Measurements from ENCODE around the gene ACYP2.
"Not testable (repeated sequence)": the region's sequence is repeated elsewhere in the genome, so short reads cannot be mapped to it uniquely, and the experiment has no call there.

The ACYP2 gene

GRCh38 chr2:54279385-54279784, 164.0 kb downstream of the ACYP2 start:
- DNase-seq: no peak

DNA sequence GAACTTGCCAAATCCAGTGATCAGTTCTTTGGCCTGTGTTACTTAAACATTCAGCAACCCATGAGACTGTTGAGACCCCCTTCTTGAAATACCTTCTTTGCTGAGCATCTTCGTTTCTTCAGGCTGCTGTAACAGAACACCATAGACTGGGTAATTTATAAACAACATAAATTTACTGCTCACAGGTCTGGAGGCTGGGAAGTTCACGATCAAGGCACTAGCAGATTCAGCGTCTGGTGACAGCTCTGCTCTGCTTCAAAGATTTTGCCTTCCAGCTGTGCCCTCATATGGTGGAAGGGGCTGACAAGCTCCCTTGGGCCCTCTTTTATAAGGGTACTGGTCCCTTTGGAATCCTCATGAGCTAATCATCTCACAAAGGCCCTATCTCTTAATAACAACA, 169.4 kb downstream of the ACYP2 start:
- DNase-seq: no peak

DNA sequence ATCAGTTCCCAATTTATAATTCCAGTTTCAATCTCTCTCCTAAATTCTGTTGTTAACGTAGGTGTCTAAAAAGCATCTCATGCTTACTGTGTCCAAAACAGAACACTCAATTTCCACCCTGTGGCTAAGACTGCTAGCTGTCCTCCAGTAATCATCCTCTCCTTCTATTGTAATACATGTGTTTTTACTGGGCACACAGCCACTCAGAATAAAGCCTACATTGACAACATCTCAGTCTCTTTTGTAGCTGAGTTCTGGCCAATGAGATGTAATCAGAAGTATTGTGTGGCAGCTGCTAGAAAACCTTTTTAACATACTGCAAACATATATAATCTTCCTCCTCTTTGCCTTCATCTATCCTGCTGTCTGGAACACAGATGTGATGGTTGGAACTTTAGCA, 170.0 kb downstream of the ACYP2 start:
- no peak for DNase-seq

DNA sequence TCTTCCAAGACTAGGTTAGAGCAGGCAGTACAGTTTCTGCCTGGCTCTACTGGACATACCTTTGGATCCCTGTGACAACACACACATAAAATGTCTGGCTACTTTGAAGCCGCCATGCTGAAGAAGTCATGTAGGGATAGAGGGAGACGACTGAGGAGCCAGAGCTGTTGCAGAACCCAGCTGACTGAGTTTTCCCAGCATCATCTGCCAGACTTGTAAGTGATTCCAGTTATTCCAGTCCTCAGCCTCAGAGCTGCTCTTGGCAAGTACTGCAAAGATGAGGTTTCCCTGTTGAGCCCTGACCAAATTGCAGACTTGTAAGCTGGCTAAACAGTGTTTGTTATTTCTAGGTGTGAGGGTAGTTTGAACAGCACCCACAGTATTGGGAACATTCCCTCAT, 172.1 kb downstream of the ACYP2 start:
- no peak for DNase-seq

DNA sequence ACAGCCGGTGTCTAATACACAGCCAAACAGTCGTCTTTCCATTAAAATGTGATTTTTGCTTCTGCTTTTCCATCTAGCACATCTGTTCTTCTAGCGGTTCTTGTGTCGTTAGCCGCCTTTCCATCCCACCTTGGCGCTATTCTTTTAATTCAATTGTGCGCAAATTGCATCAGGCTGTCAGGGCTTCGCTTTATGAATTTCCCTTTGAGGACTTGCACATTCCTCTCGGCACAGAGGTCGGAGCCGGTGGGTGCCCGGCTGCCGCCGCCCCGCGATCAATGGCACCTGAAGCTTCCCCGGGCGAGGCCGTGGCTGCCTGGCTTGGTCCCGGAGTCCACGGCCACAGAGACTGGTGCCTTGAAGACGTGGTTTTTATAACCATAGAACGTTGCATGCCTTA, 174.5 kb downstream of the ACYP2 start:
- no peak for DNase-seq

DNA sequence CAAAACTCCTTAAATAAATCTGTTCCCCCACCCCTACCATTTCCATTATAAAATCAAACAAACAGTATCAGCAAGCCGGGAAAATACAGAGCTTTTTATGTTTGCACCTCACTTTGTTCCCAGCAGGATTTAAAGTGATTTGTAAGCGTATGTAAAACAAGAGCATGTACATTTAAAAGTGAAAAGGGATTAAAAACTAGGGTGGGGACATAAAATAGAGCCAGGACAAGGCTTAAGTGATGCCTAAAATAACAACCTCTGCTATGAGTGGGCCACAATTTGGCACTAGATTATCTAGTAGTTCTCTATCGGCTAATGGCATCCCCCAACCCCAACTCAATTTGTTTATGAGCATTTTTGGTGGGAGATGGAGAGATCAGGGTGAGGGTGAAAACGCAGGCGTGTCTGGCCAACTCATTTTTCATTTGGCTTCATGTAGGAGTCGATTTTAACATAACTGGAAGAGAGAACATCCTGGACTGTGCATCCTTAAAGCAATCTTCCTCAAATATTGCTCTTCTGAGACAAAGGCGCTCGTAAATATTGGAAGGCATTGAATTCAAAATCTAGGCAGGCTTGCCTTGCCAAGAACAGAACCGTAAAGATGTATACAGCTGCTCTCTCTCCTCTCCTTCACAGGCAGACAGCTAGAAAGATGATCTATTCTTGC, 175.1 kb downstream of the ACYP2 start:
- DNase-seq: no peak

GRCh38 chr2:54294665-54295064, 179.2 kb downstream of the ACYP2 start:
- DNase-seq: not testable (repeated sequence)

GRCh38 chr2:54295911-54296310, 180.5 kb downstream of the ACYP2 start:
- no peak for DNase-seq

GRCh38 chr2:54298514-54298913, 183.1 kb downstream of the ACYP2 start:
- DNase-seq: no peak

DNA sequence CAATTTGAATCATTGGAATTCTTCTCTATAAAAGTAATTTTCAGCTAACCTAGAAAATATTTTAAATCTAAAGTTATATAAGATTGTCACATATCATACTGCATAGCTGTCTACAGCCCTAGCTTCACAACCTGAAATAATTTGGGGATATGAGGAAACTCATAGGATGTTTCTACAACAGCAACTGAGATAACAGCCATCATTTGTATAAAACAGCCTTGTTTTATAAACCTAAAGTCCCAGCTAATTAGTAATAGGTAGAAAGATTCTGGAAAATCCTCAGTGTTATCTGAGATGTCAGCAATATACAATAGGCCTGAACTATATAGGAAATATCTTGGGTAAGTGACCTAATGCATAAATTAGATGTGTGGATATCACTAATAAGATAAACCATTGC, 188.2 kb downstream of the ACYP2 start:
- no peak for DNase-seq

GRCh38 chr2:54306556-54306955, 191.1 kb downstream of the ACYP2 start:
- DNase-seq: no peak

GRCh38 chr2:54308186-54308585, 192.8 kb downstream of the ACYP2 start:
- no peak for DNase-seq

DNA sequence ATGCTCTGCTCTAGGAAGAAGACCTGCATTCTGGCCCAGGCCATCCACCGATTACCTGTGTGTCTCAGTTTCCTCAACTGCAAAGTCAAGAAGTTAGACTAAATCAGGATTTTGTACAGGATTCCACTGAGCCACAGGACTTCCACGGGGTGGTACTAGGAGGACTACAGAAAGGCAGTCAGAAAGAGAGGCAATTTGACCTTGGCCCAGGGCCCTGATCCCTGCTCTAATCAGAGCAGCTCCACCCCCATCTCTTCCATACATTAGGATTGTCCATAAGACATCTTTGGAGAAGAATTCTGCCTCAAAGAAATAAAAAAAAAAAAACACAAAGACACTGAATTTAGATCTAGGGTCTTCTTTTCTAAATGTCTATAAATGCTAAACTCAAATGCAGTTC, 193.4 kb downstream of the ACYP2 start:
- DNase-seq: no peak

- no peak for DNase-seq
These were observed 194.9 kb downstream of the ACYP2 start for GRCh38 chr2:54310311-54310710.

GRCh38 chr2:54310961-54311360, 195.5 kb downstream of the ACYP2 start:
- DNase-seq: no peak

- no peak for DNase-seq
These were observed 197.7 kb downstream of the ACYP2 start for GRCh38 chr2:54313147-54313546.

GRCh38 chr2:54317973-54318372, 202.6 kb downstream of the ACYP2 start:
- DNase-seq: no peak

GRCh38 chr2:54318821-54319220, 203.4 kb downstream of the ACYP2 start:
- DNase-seq: no peak

GRCh38 chr2:54321047-54321446, 205.6 kb downstream of the ACYP2 start:
- DNase-seq: no peak

GRCh38 chr2:54324517-54324916, 209.1 kb downstream of the ACYP2 start:
- DNase-seq: not testable (repeated sequence)

DNA sequence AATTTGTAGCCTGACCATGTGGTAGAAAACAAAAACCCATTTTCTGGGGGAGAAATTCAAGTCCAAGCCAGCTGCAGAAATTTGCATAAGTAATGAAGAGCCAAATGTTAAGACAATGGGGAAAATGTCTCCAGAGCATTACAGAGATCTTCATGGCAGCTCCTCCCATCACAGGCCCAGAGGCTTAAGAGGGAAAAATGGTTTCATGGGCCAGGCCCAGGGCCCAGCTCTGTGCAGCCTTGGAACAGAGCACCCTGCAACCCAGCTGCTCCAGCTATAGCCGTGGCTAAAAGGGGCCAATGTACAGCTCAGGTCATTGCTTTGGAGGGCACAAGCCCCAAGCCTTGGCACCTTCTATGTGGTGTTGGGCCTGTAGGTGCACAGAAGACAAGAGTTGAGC, 209.7 kb downstream of the ACYP2 start:
- DNase-seq: no peak

GRCh38 chr2:54329482-54330161, 214.2 kb downstream of the ACYP2 start:
- DNase-seq: no peak

GRCh38 chr2:54330162-54330925, 214.9 kb downstream of the ACYP2 start:
- DNase-seq: peak; percentile 96

Data from NCI-H774 (cell line).